HG03342 (cell line): ENCODE measurements around the gene FOLR2.
"Not testable (repeated sequence)": the region's sequence is repeated elsewhere in the genome, so short reads cannot be mapped to it uniquely, and the experiment has no call there.

Experiments used
- ATAC-seq: cut with Tn5 transposase; IDR thresholded peaks from one replicate; pipeline ENCODE4 v1.9.1; 2021; ENCODE audit warnings: mild to moderate bottlenecking, moderate library complexity; ENCODE audit not compliant: unreplicated experiment

The FOLR2 gene

DNA sequence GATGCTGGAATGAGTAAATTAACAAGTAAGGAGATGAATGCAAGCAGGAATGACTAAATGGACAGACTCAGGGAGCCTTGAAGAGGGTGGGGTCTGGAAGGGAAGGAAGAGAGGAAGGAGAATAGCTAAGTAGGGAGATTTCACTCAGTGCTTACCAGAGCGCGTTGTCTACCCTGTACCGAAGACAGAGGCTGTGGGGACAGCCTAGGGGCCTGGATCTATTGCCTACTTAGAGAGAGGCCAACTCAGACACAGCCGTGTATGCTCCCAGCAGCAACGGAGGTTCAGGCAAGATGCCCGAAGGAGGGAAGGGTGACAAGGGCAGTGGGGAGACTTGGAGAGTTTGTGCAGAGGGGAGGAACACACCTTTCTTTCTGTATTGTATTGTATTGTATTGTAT is at the start of gene FOLR2:
TSS of gene FOLR2 (plus strand) at position 157 of the 400 bp plus-strand sequence. CDS start 1,791 bp downstream, outside the sequence.
- ATAC-seq: no peak

DNA sequence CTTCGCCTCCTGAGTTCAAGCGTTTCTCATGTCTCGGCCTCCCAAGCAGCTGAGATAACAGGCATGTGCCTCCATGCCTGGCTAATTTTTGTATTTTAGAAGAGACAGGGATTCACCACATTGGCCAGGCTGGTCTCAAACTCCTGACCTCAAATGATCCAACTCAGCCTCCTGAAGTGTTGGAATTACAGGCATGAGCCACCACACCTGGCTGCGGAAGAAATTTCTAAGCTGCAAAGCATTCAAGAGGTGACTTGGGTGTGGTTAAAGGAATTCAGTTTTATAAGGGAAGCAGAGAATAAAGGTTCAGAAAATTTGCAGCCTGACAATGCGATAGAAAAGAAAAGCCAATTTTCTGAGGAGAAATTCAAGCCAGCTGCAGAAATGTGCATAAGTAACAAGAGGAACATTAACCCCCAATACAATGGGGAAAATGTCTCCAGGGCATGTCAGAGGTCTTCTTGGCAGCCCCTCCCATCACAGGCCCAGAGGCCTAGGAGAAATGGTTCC is 47.5 kb upstream of the FOLR2 start:
- not testable (repeated sequence) for ATAC-seq

DNA sequence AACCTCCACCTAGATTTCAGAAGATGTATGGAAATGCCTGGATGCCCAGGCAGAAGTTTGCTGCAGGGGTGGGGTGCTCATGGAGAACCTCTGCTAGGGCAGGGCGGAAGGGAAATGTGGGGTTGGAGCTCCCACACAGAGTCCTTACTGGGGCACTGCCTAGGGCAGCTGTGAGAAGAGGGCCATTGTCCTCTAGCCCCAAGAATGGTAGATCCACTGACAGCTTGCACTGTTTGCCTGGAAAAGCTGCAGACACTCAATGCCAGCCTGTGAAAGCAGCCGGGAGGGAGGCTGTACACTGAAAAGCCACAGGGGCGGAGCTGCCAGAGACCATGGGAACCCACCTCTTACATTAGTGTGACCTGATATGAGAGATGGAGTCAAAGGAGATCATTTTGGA is 46.8 kb upstream of the FOLR2 start:
- not testable (repeated sequence) for ATAC-seq

DNA sequence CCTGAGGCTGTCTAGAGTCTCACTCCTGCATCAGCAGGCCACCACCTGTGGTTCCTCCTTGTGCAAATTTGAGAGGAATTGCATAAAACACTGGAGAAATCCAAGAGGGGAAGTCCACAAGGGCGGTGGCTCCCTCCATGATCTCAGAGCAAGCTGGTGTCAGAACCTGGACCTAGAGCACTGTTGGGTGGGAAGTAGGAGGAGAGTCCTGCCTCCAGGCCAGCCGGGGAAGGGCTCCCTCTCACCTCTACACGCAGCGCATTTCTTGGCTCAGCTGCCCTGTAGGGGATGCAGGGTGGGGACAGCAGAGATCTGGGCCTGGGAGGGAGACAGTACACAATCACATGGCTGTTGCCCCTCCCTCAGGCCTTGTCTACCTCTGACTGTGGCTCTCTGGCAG is 44.6 kb upstream of the FOLR2 start:
- not testable (repeated sequence) for ATAC-seq

DNA sequence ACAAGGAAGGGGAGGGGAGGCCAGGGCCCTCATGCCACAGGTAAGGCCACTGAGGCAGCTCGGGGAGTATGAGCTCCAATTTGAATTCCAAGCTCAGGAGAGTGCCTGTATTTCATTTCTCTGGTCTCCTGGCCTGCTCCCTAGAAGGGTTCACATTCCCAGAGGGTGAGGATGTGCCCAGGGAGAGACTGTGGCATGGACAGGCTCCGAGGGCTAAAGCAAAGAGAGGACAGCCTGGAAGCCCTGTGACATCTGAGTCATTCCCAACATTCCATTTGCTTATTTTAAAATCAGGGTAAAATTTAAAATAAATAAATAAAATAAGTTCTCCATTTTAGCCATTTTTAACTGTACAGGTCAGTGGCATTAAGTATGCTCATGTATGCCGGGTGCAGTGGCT is 43.3 kb upstream of the FOLR2 start:
- no peak for ATAC-seq

DNA sequence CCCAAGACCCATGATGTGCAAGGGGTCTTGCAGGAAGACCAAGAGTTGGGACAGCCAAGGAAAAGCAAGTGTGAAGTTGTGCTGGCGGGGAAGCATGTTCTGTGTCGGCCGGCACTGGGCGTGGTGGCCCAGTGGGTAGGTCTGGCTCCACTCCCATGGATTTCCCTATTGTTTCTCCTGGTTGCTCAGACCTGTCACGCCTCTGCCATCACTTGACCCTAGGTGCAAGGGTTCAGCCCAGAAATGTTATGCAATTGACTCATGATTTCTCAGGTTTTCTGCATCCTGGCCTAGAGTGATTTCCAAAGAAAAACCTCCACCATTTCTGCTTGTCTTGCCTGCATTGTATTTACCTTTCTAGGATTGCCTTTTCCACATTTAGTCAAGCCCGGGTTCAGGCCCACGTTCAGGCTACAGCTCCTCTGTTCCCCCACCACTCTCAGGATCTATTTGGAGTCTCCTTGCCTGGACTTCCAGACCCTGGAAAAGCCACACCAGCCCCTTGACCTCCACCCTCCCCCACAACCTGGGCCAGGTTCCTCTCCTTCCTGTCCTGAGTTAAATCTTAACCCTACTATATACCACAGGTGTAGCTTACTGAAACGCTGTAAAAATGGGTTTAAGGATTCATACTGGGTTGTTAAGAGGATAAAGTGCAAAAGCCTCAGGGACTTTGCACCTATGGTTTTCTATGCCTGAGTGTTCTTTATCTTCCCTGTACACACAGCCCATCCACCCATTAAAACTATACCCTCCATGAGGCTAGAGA is 42.1 kb upstream of the FOLR2 start:
- no peak for ATAC-seq

DNA sequence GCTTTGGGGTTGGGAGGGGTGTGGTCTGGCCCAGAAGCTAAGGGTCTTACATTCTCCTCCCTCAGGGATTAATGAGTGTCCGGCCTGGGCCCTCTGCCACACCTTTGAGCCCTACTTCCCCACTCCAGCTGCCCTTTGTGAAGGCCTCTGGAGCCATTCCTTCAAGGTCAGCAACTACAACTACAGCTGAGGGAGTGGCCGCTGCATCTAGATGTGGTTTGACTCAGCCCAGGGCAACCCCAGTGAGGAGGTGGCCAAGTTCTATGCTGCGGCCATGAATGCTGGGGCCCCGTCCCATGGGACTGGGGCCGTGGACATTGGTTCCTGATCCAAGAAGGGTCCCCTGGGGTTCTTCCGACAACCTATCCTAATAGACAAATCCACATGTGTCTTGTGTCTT is 38.9 kb upstream of the FOLR2 start:
- ATAC-seq: no peak

DNA sequence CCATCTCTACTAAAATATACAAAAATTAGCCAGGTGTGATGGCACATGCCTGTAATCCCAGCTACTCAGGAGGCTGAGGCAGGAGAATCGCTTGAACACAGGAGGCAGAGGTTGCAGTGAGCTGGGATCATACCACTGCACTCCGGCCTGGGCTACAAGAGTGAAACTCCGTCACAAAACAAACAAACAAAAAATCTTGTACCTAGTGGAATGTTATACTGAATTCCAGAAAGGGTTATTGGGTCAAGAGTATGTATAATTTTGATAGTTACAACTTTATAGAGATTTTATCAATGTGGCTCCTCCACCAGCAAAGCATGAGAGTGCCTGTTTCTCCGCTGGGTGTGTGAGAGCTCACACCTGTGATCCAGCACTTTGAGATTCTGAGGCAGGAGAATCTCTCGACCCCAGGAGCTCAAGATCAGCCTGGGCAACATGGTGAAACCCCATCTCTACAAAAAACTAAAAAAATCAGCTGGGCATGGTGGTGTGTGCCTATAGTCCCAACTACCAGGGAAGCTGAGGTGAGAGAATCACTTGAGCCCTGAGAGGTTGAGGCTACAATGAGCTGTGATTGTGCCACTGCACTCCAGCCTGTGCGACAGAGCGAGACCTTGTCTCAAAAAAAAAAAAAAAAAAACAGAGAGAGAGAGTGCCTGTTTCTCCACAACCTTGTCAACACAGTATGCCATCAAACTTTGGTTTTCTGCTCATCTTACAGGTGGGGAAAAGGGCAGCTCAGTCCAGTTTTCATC is 37.4 kb upstream of the FOLR2 start:
- no peak for ATAC-seq

DNA sequence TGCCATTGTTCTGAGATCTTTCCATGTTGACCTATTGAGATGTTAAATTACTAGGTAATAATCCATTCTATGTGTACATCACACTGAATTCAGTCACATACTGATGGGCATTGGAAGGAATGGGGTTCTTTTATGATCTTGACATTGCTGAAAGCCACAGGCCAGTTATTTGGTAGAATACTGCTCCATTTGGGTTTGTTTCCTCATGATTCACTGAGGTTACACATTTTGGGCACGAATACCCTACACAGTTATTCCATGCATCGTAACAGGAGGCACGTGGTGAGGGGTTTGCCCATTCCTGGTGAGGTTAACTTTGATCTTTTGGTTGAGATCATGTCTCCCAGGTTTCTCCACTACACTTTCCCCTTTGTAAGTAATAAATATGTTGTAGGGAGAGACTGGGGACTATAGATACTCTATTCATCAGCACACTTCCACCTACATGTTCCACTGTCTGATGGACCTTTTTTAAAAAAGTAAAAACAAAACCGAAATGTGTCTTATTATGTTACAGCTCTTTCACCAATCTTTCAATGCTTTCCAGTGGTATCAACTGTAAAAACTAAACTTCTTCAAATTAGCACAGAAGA is 36.7 kb upstream of the FOLR2 start:
- ATAC-seq: no peak

DNA sequence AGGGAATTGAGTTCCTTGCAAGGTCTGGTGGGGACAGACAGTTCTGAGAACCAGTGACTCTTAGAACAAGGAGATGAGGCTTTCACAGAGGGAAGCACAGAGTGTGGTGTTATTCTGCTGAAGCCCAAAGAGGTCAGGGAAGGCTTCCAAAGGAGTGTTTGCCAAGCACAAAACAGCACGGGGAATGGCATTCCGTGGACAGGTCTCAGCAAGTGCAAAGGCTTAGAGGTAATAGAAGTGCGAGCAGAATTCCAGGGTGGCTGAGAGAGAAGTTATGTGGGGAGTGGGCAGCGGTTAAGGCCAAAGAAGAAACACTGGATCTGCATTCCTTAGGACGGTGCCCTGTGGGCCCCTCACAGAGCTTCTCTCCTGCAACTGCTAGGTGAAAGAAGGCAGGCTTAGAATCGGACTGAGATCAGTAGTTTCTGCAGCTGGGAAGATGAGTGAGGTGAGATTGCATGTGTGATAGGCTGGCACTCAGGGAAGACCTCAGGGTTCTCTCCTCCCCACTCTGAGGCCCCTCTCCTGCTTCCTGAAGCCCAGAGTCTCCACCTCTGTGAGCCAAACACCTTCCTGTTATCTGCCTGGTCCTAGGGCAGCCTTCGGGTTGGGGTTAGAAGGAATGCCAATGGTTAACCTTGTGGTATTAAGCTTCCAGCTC is 35.6 kb upstream of the FOLR2 start:
- not testable (repeated sequence) for ATAC-seq

DNA sequence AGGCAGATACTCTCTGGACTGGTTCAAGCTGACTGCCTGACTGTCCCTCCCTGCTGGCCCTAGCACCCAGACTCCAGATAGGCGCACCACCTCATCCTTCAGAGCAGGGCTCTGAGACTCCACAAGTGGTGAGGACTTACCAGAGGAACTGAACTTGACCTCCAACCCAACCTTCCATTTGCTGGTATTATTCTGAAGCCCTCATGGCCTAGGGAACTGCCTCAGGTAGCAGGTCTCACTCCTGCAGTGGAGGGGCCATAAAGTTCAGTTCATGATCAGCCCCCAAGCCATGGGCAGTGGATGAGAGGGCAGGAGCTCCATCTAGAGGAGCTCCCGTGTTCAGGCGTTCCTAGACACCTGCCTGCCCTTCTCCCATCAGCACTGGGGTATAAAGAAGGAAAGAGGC is 35.0 kb upstream of the FOLR2 start:
- ATAC-seq: not testable (repeated sequence)

DNA sequence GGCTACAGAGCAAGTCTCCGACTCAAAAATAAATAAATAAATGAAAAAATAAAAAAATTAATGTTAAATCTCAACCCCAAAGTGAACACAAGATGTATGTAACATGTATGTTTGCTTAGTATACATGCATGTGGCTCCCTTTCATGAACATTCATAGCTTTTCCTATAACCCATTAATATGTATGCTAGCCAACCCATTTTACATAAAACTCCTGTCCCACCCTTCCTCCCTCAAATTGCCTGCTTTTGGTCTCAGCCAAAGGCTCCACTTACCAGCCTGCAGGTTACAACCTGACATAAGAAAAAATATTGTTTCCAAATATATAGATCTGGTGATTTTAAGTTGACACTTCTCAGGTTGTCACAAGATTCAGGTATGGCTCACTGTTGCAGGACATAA is 28.3 kb upstream of the FOLR2 start:
- no peak for ATAC-seq

DNA sequence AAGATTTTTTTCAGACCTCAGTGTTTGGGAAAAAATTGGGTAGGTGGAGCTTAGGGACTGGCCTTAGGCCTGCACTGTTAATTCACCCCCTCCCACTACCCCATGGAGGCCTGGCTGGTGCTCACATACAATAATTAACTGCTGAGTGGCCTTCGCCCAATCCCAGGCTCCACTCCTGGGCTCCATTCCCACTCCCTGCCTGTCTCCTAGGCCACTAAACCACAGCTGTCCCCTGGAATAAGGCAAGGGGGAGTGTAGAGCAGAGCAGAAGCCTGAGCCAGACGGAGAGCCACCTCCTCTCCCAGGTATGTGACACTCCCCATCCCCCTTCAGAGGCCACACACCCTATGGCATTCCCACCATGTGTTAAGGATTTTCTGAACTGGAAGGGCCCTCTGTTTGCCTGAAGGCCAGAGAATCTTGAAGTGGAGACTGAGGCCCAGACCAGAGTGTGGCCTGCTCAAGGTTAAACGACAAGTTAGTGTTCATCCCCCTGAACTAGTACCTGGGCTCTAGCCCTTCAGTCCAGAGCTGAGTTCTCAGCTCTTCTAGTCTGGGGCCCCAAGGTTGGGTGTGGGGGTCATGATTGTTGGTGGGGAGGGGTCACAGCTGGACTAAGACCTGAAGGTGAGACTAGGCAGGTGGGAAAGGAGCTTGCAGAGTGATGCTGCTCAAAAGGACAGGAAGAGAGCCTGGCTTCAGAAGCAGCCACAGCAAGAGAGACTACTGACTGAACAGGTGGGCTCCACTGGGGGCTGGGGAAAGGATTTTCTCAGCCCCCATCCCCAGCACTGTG is 26.9 kb upstream of the FOLR2 start:
- ATAC-seq: no peak

DNA sequence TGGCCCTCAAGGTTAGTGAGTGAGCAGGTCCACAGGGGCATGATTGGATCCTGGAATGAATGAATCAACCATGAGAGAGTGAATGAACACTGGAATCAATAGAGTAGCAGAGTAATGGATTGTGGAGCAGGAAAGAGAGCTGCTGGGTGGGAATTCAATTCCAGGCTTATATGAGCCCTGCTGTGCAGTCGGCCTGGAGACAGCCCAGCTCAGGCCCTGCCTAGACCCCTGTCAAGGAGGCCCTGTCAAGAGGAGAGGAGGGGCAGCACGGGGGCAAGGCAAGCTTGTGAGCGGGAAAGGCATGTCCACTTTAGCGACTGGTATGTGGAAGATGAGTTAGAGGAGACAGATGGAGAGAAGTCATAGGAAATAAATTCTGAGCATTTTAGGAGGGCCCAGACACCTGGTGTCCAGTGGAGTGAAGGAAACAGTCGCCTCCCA is 25.9 kb upstream of the FOLR2 start:
- no peak for ATAC-seq

DNA sequence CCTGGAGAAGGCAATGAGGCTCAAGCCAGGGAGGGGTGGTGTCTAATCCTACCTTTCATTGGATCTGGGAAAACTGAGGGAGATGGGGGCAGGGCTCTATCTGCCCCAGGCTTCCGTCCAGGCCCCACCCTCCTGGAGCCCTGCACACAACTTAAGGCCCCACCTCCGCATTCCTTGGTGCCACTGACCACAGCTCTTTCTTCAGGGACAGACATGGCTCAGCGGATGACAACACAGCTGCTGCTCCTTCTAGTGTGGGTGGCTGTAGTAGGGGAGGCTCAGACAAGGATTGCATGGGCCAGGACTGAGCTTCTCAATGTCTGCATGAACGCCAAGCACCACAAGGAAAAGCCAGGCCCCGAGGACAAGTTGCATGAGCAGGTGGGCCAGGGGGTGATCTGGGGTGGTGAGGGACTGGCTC is 24.6 kb upstream of the FOLR2 start, which contains the start of gene FOLR1:
TSS of gene FOLR1 (plus strand) at position 180 of the 421 bp plus-strand sequence. CDS start at position 214, 34 bp downstream.
- ATAC-seq: no peak

DNA sequence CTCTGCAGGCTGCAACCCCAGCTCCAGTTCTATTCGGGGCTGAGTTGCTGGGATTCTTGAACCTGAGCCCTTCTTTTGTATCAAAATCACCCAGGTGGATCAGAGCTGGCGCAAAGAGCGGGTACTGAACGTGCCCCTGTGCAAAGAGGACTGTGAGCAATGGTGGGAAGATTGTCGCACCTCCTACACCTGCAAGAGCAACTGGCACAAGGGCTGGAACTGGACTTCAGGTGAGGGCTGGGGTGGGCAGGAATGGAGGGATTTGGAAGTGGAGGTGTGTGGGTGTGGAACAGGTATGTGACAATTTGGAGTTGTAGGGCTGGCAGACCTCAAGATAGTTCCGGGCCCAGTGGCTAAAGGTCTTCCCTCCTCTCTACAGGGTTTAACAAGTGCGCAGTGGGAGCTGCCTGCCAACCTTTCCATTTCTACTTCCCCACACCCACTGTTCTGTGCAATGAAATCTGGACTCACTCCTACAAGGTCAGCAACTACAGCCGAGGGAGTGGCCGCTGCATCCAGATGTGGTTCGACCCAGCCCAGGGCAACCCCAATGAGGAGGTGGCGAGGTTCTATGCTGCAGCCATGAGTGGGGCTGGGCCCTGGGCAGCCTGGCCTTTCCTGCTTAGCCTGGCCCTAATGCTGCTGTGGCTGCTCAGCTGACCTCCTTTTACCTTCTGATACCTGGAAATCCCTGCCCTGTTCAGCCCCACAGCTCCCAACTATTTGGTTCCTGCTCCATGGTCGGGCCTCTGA is 20.9 kb upstream of the FOLR2 start:
- no peak for ATAC-seq

DNA sequence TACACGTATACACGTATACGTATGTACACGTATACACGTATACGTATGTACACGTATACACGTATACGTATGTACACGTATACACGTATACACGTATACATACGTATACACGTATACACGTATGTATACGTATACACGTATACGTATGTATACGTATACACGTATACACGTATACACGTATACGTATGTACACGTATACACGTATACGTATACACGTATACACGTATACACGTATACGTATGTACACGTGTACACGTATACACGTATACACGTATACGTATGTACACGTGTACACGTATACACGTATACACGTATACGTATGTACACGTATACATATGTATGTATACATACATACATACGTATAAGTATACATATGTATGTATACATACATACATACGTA is 15.1 kb upstream of the FOLR2 start:
- not testable (repeated sequence) for ATAC-seq

DNA sequence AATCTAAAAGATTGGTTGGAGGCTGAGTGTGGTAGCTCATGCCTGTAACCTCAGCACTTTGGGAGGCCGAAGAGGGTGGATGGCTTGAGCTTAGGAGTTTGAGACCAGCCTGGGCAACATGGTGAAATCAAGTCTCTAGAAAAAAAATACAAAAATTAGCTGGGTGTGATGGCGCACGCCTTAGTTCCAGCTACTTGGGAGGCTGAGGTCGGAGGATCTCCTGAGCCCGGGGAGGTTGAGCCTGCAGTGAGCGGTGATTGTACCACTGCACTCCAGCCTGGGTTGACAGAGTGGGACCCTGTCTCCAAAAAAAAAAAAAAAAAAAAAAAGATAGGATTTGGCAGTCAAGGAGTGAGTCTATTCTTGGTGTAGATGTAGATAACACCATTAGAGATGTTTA is 14.0 kb upstream of the FOLR2 start:
- no peak for ATAC-seq

DNA sequence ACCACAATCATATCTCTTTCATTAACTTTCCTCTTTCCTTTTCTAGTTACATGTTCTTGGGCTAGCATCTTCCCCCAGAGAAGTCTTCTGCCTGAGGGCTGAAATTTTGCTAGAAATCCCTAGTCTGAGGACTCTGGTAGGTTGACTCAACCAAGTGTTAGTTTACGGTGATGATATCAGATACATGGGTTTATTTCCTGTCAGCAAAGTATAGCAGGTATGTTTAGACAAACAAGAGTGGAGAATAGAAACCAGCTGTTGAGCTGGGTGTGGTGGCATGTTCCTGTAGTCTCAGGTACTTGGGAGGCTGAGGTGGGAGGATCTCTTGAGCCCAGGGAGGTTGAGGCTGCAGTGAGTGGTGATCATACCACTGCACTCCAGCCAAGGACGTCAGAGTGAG is 13.4 kb upstream of the FOLR2 start:
- ATAC-seq: no peak
